Gastrocnemius medialis (tissue), 4 donors: ENCODE measurements around the gene HLTF. TPM values are rescaled to one million over a fixed set of nuclear protein-coding genes. Genes with fewer than 3 reads are reported as not detected.

Experiments
- ATAC-seq, 2 donors: fragments of 150-250 bp; one replicate each; pipeline ENCODE4 v1.9.1; 2016
- DNase-seq, 2 donors: peaks; one replicate each; pipeline ENCODE4 v3.0.0-alpha.2; 2019
- H3K27ac ChIP-seq, 4 donors: fragments of 200-600 bp; sonication (generic); 1 replicate in 1 of 4; 2 replicates in 3 of 4; pipeline ENCODE4 v1.5.1; 2016 to 2018; ENCODE audit warnings: mild to moderate bottlenecking in 2 of 4, moderate library complexity in 1 of 4
- H3K27me3 ChIP-seq, 3 donors: fragments of 200-600 bp; sonication (generic) in 2 of 3; 1 replicate in 1 of 3; 2 replicates in 2 of 3; pipeline versions ENCODE4 v1.5.1 to v1.6.0; 2016 to 2019; ENCODE audit warnings: mild to moderate bottlenecking in 1 of 3, moderate library complexity in 1 of 3
- H3K36me3 ChIP-seq, 2 donors: fragments of 200-600 bp; sonication (generic) in 1 of 2; one replicate each; pipeline ENCODE4 v1.5.1; 2017 to 2018
- H3K4me1 ChIP-seq, 2 donors: fragments of 200-600 bp; sonication (generic) in 1 of 2; one replicate each; pipeline ENCODE4 v1.5.1; 2016 to 2017; ENCODE audit warnings: mild to moderate bottlenecking in 2 of 2
- H3K4me3 ChIP-seq, 4 donors: fragments of 200-600 bp; sonication (generic) in 3 of 4; 1 replicate in 1 of 4; 2 replicates in 3 of 4; pipeline ENCODE4 v1.5.1; 2016 to 2019; ENCODE audit warnings: mild to moderate bottlenecking in 2 of 4
- H3K9me3 ChIP-seq, 3 donors: fragments of 200-600 bp; sonication (generic) in 2 of 3; 1 replicate in 1 of 3; 2 replicates in 2 of 3; pipeline ENCODE4 v1.5.1; 2016 to 2019
- POLR2A ChIP-seq, 2 donors: fragments of 450-650 bp; IDR thresholded peaks; one replicate each; pipeline ENCODE4 v1.6.1; 2017; ENCODE audit warnings: antibody characterized with exemption in 2 of 2, mild to moderate bottlenecking in 2 of 2, moderate library complexity in 2 of 2
- in situ Hi-C, 4 donors: fragments of 200-750 bp; cut with MboI; loops; one replicate each; pipeline versions ENCODE4 v1.15.0 to v1.8.0; 2017; ENCODE audit warnings: low sequenced_read_pairs in 4 of 4
- intact Hi-C: fragments of 100-400 bp; cut with DNase I; formaldehyde crosslinking; loops from one replicate; pipeline ENCODE4 v1.15.1; 2023; ENCODE audit warnings: low total_unique reads
- total RNA-seq, 4 donors: library from RNA; depleted of rRNA; stranded (reverse); fragments of >200 nt; gene quantifications; one replicate each; pipeline versions ENCODE4 v1.1.0 to v1.2.3, GENCODE V29; 2016
- TF ChIP-seq, protein P1 (sequence below), 5 experiments: fragments of 450-650 bp in 3 of 5; fragments of 200-600 bp in 2 of 5; sonication (generic) in 2 of 5; IDR thresholded peaks in 4 of 5; conservative IDR thresholded peaks in 1 of 5; 1 replicate in 4 of 5; 2 replicates in 1 of 5; pipeline ENCODE4 v1.5.1; 2016 to 2019; ENCODE audit warnings: antibody characterized with exemption in 5 of 5, mild to moderate bottlenecking in 3 of 5, moderate library complexity in 3 of 5

The HLTF gene
- total RNA-seq, 4 donors from 2014 or later = 2.8 to 11.0 (median 5.9) TPM

DNA sequence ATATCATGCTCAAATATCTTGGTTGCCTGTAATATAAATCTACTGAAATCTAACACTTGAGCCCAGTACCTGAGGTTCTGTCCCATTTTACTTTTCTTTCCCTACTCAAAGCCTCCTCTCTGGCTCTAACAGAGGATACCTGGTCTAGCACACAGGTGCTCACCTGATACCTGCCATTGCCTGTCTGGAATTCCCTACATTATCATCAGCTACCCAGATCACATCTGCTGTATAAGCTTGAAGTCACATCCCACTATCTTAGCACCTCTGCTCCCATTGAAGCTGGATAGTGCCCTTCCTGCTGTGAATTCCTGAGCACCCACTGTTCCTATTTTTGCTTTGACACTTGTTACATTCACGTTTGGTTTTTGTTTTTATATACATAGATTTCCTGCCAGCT lies 64.5 kb downstream of the HLTF start:
- H3K27ac ChIP-seq = peak overlapping the region; percentile 26 to 100 (median 99)

DNA sequence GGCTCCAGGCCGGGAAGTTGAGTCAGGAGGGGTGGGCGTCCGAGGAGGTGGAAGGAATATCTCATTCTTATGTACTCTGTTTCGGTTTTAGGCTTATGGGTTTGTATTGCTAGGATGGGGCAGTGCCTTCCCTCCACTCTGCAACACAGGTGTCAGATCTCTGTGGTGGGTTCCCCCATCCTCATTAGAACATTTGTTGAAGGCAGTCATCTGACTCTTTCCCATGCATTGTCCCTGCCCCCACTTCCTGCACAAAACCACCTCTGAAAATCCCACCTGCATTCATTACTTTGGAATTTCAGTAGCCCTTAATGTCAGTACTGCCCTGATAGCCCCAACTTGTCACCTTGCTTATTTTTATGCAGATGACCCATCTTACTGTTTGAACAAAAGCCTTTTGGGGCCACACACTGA lies 65.5 kb downstream of the HLTF start:
- Histone ChIP-seq H3K9me3 (no peaks in the 10 kb centered on the region), H3K27me3 (no peaks in the 10 kb centered on the region), H3K36me3 (peaks cover 0 to 51% of the 10 kb centered on the region in 2 donors), H3K4me1 (peaks cover 65 to 70% of the 10 kb centered on the region in 2 donors), H3K27ac (peak overlapping the region; percentile 98 to 100 (median 100)), H3K4me3 (no peak overlapping the region)
- ATAC-seq (no peak), DNase-seq (no peak)
- intact Hi-C loops = no loop called here
- TF ChIP-seq POLR2A (IDR thresholded peaks at IDR 0.05) = no peak
- TF ChIP-seq, protein P1, sequence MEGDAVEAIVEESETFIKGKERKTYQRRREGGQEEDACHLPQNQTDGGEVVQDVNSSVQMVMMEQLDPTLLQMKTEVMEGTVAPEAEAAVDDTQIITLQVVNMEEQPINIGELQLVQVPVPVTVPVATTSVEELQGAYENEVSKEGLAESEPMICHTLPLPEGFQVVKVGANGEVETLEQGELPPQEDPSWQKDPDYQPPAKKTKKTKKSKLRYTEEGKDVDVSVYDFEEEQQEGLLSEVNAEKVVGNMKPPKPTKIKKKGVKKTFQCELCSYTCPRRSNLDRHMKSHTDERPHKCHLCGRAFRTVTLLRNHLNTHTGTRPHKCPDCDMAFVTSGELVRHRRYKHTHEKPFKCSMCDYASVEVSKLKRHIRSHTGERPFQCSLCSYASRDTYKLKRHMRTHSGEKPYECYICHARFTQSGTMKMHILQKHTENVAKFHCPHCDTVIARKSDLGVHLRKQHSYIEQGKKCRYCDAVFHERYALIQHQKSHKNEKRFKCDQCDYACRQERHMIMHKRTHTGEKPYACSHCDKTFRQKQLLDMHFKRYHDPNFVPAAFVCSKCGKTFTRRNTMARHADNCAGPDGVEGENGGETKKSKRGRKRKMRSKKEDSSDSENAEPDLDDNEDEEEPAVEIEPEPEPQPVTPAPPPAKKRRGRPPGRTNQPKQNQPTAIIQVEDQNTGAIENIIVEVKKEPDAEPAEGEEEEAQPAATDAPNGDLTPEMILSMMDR (IDR thresholded peaks at IDR 0.05 in 4 of 5, conservative IDR thresholded peaks at IDR 0.05 in 1 of 5) = no peak
- in situ Hi-C loops = loop anchor here in 2 of 4 donors (10.0 to 25.0 kb wide), 3 partner anchors 46 to 1041 kb away; no protein-coding TSS in a partner anchor

More for the DNA sequence above, 64.5 kb downstream of the HLTF start:
- DNase-seq (no peak), ATAC-seq (no peak)
- in situ Hi-C loops = loop anchor here in 2 of 4 donors (10.0 to 25.0 kb wide), 3 partner anchors 47 to 1040 kb away; no protein-coding TSS in a partner anchor
- H3K36me3 ChIP-seq = peaks cover 0 to 61% of the 10 kb centered on the region in 2 donors
- H3K4me3 ChIP-seq = no peak overlapping the region
- H3K9me3 ChIP-seq = no peaks in the 10 kb centered on the region
- H3K27me3 ChIP-seq = no peaks in the 10 kb centered on the region
- H3K4me1 ChIP-seq = peaks cover 55 to 61% of the 10 kb centered on the region in 2 donors
- TF ChIP-seq, protein P1 (IDR thresholded peaks at IDR 0.05 in 4 of 5, conservative IDR thresholded peaks at IDR 0.05 in 1 of 5) = no peak
- TF ChIP-seq POLR2A (IDR thresholded peaks at IDR 0.05) = no peak
- intact Hi-C loops = no loop called here

DNA sequence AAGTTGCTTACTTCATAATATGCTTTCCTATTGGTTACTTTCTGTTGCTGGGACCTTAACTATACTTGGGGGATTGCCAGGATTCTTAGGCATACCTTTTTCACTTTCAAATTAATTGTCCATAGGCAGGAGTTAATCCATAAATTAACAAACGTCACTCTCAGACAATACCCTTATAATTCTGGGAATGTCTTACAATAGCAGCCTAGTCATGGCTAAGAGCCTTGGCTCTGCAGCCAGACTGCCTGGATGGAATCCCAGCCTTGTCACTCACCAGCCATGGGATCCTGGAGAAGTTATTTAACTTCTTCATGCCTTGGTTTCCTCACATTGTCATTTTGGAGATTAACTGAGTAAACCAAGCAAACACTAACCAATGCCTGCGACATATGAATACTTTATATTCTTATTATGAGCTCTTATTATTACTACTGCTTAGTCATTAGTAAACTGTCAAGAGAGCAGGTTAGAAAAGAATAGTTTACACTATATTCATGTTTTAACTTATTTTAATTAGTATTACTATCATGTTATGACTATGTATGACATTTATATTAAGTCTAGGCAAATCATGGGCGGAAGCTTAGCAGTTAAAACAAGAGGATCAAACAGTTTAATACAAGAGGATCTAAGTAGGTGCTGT lies 66.0 kb downstream of the HLTF start:
- Histone ChIP-seq H3K9me3 (no peaks in the 10 kb centered on the region), H3K36me3 (peaks cover 0 to 46% of the 10 kb centered on the region in 2 donors), H3K27ac (peak overlapping the region; percentile 98 to 100 (median 100)), H3K4me3 (no peak overlapping the region), H3K27me3 (no peaks in the 10 kb centered on the region), H3K4me1 (peaks cover 69 to 76% of the 10 kb centered on the region in 2 donors)
- TF ChIP-seq, protein P1 (IDR thresholded peaks at IDR 0.05 in 4 of 5, conservative IDR thresholded peaks at IDR 0.05 in 1 of 5) = no peak
- TF ChIP-seq POLR2A (IDR thresholded peaks at IDR 0.05) = no peak
- intact Hi-C loops = no loop called here
- in situ Hi-C loops = loop anchor here in 2 of 4 donors (10.0 to 25.0 kb wide), 3 partner anchors 46 to 1042 kb away; no protein-coding TSS in a partner anchor
- peak in 1 of 2 donors; percentile 69 for DNase-seq
- peak in 1 of 2 donors; percentile 18 for ATAC-seq

DNA sequence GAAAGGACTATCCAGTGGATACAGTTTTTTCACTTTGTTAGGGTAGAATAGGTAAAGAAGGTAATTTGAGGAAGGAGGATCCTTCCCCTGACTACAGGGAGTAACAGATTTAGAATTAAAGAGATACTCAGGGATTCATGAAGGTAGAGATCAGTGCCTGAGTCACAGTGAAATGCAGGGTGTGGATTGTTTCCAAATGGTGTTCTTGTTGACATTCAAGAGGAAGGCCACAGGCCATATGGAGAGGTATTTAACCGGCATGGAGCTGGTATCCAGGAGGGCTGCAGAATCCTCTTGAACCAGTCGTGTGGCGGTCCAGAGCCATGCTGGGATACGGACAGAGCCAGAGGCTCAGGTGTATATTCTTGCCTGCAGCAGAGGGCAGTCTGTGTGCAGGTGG lies 66.8 kb downstream of the HLTF start:
- peak in 1 of 2 donors; percentile 18 for TF ChIP-seq POLR2A (IDR thresholded peaks at IDR 0.05)
- TF ChIP-seq, protein P1 (IDR thresholded peaks at IDR 0.05 in 4 of 5, conservative IDR thresholded peaks at IDR 0.05 in 1 of 5) = no peak
- H3K27ac ChIP-seq = peak overlapping the region; percentile 98 to 100 (median 100)
- intact Hi-C loops = loop anchor here (1.0 to 10.0 kb wide), 7 partner anchors 28 to 1385 kb away; partner anchors contain the start of genes GYG1, PFN2 and TSC22D2
- ATAC-seq = peak; percentile 20 to 21
- no peaks in the 10 kb centered on the region for H3K27me3 ChIP-seq
- peaks cover 0 to 39% of the 10 kb centered on the region in 2 donors for H3K36me3 ChIP-seq
- peak overlapping the region in 1 of 4 donors; percentile 2 for H3K4me3 ChIP-seq
- in situ Hi-C loops = loop anchor here in 1 of 4 donors (25.0 kb wide), 1 partner anchor 1043 kb away; no protein-coding TSS in a partner anchor
- H3K9me3 ChIP-seq = no peaks in the 10 kb centered on the region
- DNase-seq = no peak
- H3K4me1 ChIP-seq = peaks cover 76 to 83% of the 10 kb centered on the region in 2 donors
